NCI-H1694 treated with DMSO at 0.1 percent for 48 hours (cell line): ENCODE results near the gene ANTKMT.

Experiments
- DNase-seq: peaks from one replicate; lab custom pipeline; 2025; lab: John Stamatoyannopoulos, UW

ANTKMT gene

DNA sequence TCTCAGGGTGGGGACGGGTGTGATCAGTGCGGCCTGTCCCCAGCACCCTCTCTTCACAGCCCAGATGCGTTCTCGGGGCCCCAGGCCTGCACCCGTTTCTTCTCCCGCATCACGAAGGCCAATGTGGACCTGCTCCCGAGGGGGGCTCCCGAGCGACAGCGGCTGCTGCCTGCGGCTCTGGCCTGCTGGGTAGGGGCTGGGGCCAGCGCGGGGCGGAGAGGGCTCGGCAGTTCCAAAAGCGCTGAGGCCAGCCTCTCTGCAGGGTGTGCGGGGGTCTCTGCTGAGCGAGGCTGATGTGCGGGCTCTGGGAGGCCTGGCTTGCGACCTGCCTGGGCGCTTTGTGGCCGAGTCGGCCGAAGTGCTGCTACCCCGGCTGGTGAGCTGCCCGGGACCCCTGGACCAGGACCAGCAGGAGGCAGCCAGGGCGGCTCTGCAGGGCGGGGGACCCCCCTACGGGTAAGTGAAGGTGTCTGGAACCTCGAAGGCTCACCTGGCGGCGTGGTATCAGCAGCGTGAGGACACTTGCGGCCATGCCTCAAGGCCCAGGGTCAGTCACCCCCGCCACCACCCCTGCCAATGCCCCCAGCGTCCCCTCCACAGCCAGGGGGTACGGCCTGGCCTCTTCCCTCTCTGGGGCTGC, 44.0 kb downstream of the ANTKMT start:
- no peak for DNase-seq

DNA sequence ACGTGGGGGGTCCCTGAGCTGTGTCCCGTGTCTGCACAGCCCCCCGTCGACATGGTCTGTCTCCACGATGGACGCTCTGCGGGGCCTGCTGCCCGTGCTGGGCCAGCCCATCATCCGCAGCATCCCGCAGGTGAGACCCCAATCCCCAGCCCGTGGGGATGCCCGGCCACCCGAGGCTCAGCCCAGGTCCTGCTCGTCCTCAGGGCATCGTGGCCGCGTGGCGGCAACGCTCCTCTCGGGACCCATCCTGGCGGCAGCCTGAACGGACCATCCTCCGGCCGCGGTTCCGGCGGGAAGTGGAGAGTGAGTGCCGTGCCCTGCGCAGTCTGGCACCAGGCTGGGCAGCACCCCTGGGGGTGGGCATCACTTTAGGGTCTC, 44.5 kb downstream of the ANTKMT start:
- no peak for DNase-seq

DNA sequence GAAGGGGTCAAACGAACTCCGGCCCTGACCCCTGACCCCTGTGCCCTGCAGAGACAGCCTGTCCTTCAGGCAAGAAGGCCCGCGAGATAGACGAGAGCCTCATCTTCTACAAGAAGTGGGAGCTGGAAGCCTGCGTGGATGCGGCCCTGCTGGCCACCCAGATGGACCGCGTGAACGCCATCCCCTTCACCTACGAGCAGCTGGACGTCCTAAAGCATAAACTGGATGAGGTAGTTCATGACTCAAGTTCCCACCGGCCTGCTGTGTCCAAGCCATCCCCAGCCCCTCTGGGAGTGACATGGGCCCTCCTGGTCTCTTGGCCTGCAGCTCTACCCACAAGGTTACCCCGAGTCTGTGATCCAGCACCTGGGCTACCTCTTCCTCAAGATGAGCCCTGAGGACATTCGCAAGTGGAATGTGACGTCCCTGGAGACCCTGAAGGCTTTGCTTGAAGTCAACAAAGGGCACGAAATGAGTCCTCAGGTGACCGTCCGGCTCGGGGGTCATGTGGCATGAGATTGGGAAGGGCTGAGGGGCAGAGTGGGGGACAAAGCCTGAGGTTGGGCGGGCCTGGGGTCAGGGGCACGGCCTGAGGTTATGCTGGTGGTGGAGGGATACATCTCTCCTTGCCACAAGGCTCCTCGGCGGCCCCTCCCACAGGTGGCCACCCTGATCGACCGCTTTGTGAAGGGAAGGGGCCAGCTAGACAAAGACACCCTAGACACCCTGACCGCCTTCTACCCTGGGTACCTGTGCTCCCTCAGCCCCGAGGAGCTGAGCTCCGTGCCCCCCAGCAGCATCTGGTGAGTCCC, 45.3 kb downstream of the ANTKMT start:
- no peak for DNase-seq

DNA sequence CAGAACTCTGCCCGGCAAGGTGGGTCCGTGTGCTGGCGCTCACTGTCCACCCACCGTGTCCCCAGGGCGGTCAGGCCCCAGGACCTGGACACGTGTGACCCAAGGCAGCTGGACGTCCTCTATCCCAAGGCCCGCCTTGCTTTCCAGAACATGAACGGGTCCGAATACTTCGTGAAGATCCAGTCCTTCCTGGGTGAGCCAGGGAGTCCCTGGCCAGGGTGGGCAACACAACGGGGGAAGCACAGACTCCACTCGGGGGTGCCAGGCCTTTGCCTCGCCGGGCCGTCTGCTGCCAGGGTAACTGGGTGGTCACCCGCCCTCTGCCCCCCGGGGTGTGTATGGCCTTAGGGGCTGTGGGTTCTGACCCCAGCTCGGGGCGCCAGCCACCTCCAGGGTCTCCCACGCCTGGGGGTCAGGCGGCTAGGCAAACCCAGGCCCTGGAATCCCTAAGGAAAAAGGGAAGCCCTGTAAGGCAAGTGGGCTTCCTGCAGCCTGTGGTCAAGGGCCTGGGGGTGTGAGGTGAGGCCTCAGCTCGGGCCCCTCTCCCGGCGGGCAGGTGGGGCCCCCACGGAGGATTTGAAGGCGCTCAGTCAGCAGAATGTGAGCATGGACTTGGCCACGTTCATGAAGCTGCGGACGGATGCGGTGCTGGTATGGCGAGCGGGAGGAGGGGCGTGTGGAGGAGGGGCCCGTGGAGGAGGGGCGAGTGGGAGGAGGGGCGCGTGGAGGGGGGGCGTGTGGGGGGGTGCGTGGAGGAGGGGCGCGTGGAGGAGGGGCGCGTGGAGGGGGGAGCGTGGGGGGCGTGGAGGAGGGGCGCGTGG, 46.1 kb downstream of the ANTKMT start:
- no peak for DNase-seq

DNA sequence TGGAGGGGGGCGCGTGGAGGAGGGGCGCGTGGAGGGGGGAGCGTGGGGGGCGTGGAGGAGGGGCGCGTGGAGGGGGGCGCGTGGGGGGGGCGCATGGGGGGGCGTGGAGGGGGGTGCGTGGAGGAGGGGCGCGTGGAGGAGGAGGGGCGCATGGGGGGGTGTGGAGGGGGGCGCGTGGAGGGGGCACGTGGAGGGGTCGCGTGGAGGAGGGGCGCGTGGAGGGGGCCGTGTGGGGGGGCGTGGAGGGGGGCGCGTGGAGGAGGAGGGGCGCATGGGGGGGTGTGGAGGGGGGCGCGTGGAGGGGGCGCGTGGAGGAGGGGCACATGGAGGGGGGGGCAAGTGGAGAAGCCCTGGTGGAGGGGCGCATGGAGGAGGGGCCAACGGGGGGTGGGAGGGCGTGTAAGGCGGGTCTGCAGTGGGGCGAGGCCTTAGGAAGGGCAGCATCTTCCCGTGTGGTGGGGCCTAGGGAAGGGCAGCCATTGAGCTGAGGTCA, 46.8 kb downstream of the ANTKMT start:
- DNase-seq = no peak

DNA sequence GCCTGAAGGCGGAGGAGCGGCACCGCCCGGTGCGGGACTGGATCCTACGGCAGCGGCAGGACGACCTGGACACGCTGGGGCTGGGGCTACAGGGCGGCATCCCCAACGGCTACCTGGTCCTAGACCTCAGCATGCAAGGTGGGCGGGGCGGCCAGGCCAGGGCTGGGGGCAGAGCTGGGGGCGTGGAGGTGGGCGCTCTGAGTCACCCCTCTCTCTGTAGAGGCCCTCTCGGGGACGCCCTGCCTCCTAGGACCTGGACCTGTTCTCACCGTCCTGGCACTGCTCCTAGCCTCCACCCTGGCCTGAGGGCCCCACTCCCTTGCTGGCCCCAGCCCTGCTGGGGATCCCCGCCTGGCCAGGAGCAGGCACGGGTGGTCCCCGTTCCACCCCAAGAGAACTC, 47.5 kb downstream of the ANTKMT start:
- no peak for DNase-seq

DNA sequence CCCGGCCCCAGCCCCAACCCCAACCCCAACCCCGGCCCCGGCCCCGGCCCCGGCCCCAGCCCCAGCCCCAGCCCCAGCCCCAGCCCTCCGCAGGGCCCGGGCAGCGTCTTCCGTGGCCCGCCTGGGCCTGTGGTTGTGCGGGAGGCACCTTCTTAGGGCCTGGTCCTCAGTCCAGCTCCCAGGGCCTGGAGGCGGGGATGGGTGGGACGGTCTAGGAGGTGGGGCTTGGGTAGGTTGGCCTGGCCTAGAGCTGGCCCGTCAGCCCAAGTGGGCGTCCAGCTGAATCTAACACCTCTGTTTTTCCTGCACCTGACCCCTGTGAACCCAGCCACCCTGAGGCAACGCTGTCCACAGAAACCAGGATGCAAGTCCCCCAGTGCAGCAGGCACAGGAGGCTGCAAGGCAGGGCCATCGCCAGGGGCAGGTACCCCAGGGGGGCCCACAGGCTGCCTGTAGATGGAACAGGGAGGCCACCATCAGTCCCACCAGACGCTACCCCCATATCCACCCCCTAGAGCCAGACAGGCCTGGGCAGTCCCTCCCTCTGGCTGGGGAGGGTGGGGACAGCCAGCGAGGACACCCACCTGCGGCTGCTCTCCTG, 48.3 kb downstream of the ANTKMT start:
- DNase-seq = no peak

DNA sequence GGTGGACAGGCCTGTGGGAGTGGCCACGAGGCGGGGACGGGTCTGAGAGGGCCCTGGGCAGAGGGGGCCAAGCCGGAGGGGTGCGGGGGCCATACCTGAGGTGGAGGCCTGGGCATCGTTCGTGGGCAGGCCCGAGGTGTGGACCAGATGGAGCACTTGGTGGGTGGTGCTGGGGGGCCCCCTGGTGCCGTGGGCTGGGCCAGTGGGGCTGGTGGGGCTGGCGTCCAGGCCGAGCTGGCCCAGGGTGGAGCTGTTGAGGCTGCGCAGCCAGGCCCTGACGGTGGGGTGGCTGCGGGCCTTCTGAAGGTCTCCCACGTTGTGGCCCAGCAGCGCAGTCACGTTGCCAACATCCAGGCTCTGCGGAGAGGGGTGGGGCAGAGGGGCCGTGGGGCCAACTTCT, 49.0 kb downstream of the ANTKMT start:
- DNase-seq = no peak

DNA sequence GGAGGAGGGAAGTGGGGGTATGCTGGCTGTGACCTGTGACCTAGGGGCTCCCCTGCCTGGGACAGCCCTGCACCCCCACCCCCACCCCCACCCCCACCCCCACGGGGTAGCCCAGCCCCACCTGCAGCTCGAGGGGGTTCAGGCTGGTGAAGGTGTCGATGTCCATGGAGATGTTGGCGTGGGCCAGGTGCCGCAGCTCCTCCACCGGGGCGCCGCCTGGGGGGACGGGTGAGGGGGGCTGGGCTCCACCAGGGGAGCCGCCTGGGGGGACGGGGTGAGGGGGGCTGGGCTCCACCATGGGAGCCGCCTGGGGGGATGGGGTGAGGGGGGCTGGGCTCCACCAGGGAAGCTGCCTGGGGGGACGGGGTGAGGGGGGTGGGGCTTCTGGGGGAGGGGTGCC, 49.5 kb downstream of the ANTKMT start:
- no peak for DNase-seq
